Measurements from ENCODE around the gene CEP164. TPM values are rescaled to one million over a fixed set of nuclear protein-coding genes. Genes with fewer than 3 reads are reported as not detected.

The CEP164 gene
- total RNA-seq, 4 donors from 2014 or later, result 3.4 to 9.2 (median 5.8) TPM

DNA sequence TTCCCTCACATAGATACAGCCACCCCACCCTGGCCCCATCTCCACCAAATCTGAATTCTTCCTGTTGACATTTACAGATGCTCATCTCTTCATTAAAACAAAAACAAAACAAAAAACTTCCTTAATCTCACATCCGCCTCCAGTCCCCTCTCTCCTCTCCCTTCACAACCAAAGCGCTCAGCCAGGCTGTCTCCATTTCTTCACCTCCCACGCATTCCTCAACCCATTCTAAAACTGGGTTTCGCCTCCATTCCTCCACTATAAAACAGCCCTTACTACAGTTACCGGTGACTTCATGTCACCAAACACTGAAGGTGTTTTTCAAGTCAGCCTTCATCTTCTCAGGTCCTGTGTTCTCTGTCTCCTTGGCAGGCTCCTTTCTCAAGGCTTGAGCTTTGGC, 26.9 kb upstream of the CEP164 start:
- DNase-seq, result no peak
- H3K27ac ChIP-seq, result no peak overlapping the region
- ATAC-seq, result no peak
- intact Hi-C loops (cut with DNase I; ENCODE audit: low total_unique reads) (no loop called here), in situ Hi-C loops (cut with MboI; ENCODE audit: low sequenced_read_pairs in 4 of 4) (no loop called here)
- H3K27me3 ChIP-seq, result no peaks in the 10 kb centered on the region
- no peak overlapping the region for H3K4me3 ChIP-seq
- H3K36me3 ChIP-seq, result no peaks in the 10 kb centered on the region
- TF ChIP-seq POLR2A (IDR thresholded peaks at IDR 0.05), result no peak
- TF ChIP-seq, protein P1, sequence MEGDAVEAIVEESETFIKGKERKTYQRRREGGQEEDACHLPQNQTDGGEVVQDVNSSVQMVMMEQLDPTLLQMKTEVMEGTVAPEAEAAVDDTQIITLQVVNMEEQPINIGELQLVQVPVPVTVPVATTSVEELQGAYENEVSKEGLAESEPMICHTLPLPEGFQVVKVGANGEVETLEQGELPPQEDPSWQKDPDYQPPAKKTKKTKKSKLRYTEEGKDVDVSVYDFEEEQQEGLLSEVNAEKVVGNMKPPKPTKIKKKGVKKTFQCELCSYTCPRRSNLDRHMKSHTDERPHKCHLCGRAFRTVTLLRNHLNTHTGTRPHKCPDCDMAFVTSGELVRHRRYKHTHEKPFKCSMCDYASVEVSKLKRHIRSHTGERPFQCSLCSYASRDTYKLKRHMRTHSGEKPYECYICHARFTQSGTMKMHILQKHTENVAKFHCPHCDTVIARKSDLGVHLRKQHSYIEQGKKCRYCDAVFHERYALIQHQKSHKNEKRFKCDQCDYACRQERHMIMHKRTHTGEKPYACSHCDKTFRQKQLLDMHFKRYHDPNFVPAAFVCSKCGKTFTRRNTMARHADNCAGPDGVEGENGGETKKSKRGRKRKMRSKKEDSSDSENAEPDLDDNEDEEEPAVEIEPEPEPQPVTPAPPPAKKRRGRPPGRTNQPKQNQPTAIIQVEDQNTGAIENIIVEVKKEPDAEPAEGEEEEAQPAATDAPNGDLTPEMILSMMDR (IDR thresholded peaks at IDR 0.05 in 4 of 5, conservative IDR thresholded peaks at IDR 0.05 in 1 of 5), result no peak
- H3K4me1 ChIP-seq, result peaks cover 0 to 3% of the 10 kb centered on the region in 2 donors
- no peaks in the 10 kb centered on the region for H3K9me3 ChIP-seq

DNA sequence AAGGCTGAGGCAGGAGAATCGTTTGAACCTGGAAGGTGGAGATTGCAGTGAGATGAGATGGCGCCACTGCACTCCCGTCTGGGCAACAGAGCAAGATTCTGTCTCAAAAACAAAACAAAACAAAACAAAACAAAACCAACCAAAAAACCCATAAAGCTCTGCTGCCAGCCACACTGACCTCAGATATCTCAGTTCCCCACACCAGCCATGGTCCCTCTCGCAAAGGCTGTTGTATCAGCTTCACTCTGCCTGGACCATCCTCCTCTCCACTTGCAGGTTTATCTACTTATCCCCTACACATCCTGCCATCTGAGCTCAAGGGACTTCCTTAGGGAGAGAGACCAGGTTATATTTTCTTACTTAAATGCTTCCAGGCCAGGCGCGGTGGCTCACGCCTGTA, 25.4 kb upstream of the CEP164 start:
- H3K4me1 ChIP-seq, result peaks cover 0 to 3% of the 10 kb centered on the region in 2 donors
- no peak overlapping the region for H3K27ac ChIP-seq
- no peaks in the 10 kb centered on the region for H3K9me3 ChIP-seq
- no peak for DNase-seq
- no peaks in the 10 kb centered on the region for H3K36me3 ChIP-seq
- no peak overlapping the region for H3K4me3 ChIP-seq
- in situ Hi-C loops (cut with MboI; ENCODE audit: low sequenced_read_pairs in 4 of 4), result no loop called here
- TF ChIP-seq, protein P1 (IDR thresholded peaks at IDR 0.05 in 4 of 5, conservative IDR thresholded peaks at IDR 0.05 in 1 of 5), result no peak
- TF ChIP-seq POLR2A (IDR thresholded peaks at IDR 0.05), result no peak
- no peaks in the 10 kb centered on the region for H3K27me3 ChIP-seq
- intact Hi-C loops (cut with DNase I; ENCODE audit: low total_unique reads), result no loop called here
- no peak for ATAC-seq

GRCh38 chr11:117303101-117303500, 24.6 kb upstream of the CEP164 start:
- H3K4me1 ChIP-seq, result peaks cover 0 to 3% of the 10 kb centered on the region in 2 donors
- H3K9me3 ChIP-seq, result no peaks in the 10 kb centered on the region
- H3K27me3 ChIP-seq, result no peaks in the 10 kb centered on the region
- H3K4me3 ChIP-seq, result no peak overlapping the region
- ATAC-seq (no peak), DNase-seq (no peak)
- intact Hi-C loops (cut with DNase I; ENCODE audit: low total_unique reads) (no loop called here), in situ Hi-C loops (cut with MboI; ENCODE audit: low sequenced_read_pairs in 4 of 4) (no loop called here)
- no peaks in the 10 kb centered on the region for H3K36me3 ChIP-seq
- no peak for TF ChIP-seq POLR2A (IDR thresholded peaks at IDR 0.05)
- TF ChIP-seq, protein P1 (IDR thresholded peaks at IDR 0.05 in 4 of 5, conservative IDR thresholded peaks at IDR 0.05 in 1 of 5), result no peak
- no peak overlapping the region for H3K27ac ChIP-seq

DNA sequence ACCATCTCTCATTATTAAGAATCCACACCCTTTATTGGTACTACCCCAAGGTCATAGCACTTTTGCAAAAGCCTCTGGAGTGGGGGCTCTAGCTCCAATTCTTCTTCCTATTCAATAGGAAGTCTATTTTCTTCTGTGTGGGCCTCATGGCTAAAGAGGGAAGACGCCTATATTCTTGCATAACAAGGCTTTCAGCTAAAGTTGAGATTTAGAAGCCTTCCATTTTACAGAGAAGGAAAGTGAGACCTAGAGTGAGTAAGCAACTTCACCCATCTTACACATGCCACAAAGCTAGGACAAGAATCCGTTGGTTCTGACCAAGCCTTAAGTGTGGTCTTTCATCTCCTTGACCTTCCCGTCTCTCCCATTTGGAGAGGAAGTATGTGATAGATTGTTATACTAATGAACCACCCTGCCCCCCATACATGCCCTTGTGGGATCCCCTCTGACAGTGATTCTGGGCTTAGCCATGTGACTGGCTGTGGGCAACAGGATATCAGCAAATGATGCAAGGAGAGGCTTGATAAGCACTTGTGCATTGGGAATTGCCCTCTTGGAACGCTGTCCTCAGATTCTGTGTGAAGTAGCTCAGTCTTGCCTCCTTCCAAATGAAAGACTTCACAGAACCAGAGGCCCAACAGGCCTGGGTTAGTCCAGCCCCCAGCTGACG, 23.9 kb upstream of the CEP164 start:
- Histone ChIP-seq H3K27ac (no peak overlapping the region), H3K27me3 (no peaks in the 10 kb centered on the region), H3K36me3 (no peaks in the 10 kb centered on the region), H3K4me3 (no peak overlapping the region), H3K9me3 (no peaks in the 10 kb centered on the region), H3K4me1 (peaks cover 0 to 3% of the 10 kb centered on the region in 2 donors)
- DNase-seq (no peak), ATAC-seq (no peak)
- TF ChIP-seq, protein P1 (IDR thresholded peaks at IDR 0.05 in 4 of 5, conservative IDR thresholded peaks at IDR 0.05 in 1 of 5), result no peak
- no peak for TF ChIP-seq POLR2A (IDR thresholded peaks at IDR 0.05)
- intact Hi-C loops (cut with DNase I; ENCODE audit: low total_unique reads), result no loop called here
- in situ Hi-C loops (cut with MboI; ENCODE audit: low sequenced_read_pairs in 4 of 4), result no loop called here

DNA sequence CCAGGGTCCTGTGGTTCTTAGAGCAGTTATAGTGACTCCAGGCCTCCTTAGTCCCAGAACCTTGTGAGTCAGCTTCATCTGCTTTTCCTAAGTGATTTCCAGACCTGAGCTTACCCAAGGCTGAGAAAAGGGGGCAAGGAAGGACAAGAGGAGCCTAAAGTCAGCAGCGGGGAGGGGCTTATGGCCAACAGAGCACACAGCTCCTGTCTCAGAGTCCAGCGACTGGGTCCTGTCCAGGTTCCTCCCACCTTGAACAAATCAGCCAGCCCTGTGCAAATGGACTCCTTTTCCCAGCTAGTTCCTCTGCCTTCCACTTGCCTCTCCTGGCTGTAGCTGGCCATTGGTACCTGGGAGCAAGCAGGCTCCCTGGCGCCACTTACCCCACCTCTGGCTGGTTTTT, 22.5 kb upstream of the CEP164 start:
- DNase-seq (no peak), ATAC-seq (no peak)
- TF ChIP-seq POLR2A (IDR thresholded peaks at IDR 0.05), result no peak
- TF ChIP-seq, protein P1 (IDR thresholded peaks at IDR 0.05 in 4 of 5, conservative IDR thresholded peaks at IDR 0.05 in 1 of 5), result no peak
- Histone ChIP-seq H3K36me3 (no peaks in the 10 kb centered on the region), H3K4me3 (no peak overlapping the region), H3K9me3 (no peaks in the 10 kb centered on the region), H3K27ac (no peak overlapping the region), H3K27me3 (no peaks in the 10 kb centered on the region), H3K4me1 (no peaks in the 10 kb centered on the region)
- in situ Hi-C loops (cut with MboI; ENCODE audit: low sequenced_read_pairs in 4 of 4), result no loop called here
- intact Hi-C loops (cut with DNase I; ENCODE audit: low total_unique reads), result no loop called here

All from gastrocnemius medialis (tissue), 4 donors.